AG04450 (cell line): ENCODE data around the gene PTK6. TPM values are rescaled to one million over a fixed set of nuclear protein-coding genes. Genes with fewer than 3 reads are reported as not detected.
A peak's percentile ranks its signal among the peaks of the same experiment; 100 is the strongest.
"Not testable (repeated sequence)": the region's sequence is repeated elsewhere in the genome, so short reads cannot be mapped to it uniquely, and the experiment has no call there.

Source experiments
- CTCF ChIA-PET: fragments of 300-600, 350-600 bp; formaldehyde crosslinking; extraction: SDS; loops from one replicate; lab custom pipeline; 2022; ENCODE audit warnings: antibody characterized with exemption, inconsistent platforms; lab: Charles Lee
- POLR2A ChIA-PET: fragments of 350-600 bp; formaldehyde crosslinking; extraction: SDS; loops from one replicate; lab custom pipeline; 2021; ENCODE audit warnings: antibody characterized with exemption, inconsistent platforms; lab: Yijun Ruan, JAX
- DNase-seq: peaks from one replicate; pipeline ENCODE4 v3.0.0-alpha.2; 2011; ENCODE audit warnings: low read depth, low spot score
- H3K27ac ChIP-seq: one replicate; pipeline ENCODE4 v1.5.1; 2012; ENCODE audit warnings: low read depth, low read length, control low read depth
- H3K27me3 ChIP-seq: one replicate; pipeline ENCODE4 v1.6.0; 2012; ENCODE audit warnings: low read length; ENCODE audit not compliant: control insufficient read depth, insufficient read depth
- H3K4me3 ChIP-seq: 2 replicates; pipeline ENCODE4 v1.5.1; 2011; ENCODE audit warnings: mild to moderate bottlenecking, low read depth, low read length, control low read depth
- H3K9me3 ChIP-seq: 2 replicates; pipeline ENCODE4 v1.5.1; 2012; ENCODE audit warnings: low read length; ENCODE audit not compliant: control insufficient read depth, insufficient read depth
- polyA plus RNA-seq: library from polyadenylated mRNA; depleted of rRNA; stranded (reverse); fragments of >200 nt; gene quantifications from 2 replicates; pipeline ENCODE4 v1.2.3, GENCODE V29; 2011
- TF ChIP-seq, protein P1 (sequence below): IDR thresholded peaks from 2 replicates; pipeline ENCODE4 v1.5.1; 2011; ENCODE audit warnings: low read depth, low read length, control low read depth, inconsistent platforms

PTK6 gene
- polyA plus RNA-seq, 1 experiment: 0.02 TPM

DNA sequence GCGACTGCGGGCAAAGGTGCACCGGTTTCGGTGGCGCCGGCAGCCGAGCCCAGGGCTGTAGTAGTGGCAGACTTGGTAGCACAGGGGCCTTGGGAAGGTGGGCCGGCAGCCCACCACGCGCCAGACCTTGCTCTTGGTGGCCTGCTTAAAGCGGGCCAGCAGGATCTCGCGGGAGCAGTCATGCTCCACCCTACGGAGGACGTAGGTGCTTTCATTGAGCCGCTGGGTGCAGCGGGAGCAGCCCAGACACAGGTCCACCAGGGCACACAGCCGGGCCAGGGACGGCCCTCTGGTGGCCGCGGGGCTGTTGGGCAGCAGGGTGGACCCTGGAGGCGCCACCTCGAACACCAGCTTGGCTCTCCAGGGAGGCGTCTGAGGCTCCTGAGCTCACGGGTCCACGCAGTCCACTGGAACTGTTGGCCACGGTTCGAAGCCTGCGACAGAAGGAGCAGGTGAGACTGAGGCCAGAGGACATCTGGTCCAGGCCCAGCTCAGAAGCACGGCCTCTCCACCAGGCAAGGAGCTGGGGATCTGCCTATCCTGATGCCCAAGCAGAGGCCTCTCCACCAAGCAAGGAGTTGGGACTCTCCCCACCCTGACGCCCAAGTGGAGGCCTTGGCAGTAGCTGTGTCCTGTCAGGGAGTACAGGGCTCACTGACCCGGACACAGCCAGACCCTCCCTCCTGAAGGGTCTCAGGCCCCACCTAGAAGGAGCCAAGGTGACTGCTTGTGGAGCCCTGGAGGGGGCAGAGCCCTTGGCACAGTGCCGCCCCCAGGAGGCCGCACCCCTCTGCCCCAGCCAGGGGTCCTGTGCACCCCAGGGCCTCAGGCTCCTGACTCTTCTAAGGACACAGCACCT is 35.8 kb upstream of the PTK6 start:
- DNase-seq: no peak
- Histone ChIP-seq H3K4me3 (peak overlapping the region; percentile 85), H3K27ac (no peak overlapping the region), H3K9me3 (no peaks in the 10 kb centered on the region; the same call in 1 of the 2 replicates), H3K27me3 (no peaks in the 10 kb centered on the region)
- POLR2A ChIA-PET: interaction anchor here (1.4 to 1.6 kb wide), 3 partner anchors 10 to 54 kb away, joined by 5 to 13 read pairs (median 5); partner anchors contain the start of genes GMEB2 and PPDPF
- TF ChIP-seq, protein P1, sequence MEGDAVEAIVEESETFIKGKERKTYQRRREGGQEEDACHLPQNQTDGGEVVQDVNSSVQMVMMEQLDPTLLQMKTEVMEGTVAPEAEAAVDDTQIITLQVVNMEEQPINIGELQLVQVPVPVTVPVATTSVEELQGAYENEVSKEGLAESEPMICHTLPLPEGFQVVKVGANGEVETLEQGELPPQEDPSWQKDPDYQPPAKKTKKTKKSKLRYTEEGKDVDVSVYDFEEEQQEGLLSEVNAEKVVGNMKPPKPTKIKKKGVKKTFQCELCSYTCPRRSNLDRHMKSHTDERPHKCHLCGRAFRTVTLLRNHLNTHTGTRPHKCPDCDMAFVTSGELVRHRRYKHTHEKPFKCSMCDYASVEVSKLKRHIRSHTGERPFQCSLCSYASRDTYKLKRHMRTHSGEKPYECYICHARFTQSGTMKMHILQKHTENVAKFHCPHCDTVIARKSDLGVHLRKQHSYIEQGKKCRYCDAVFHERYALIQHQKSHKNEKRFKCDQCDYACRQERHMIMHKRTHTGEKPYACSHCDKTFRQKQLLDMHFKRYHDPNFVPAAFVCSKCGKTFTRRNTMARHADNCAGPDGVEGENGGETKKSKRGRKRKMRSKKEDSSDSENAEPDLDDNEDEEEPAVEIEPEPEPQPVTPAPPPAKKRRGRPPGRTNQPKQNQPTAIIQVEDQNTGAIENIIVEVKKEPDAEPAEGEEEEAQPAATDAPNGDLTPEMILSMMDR: peak; percentile 18
- CTCF ChIA-PET: interaction anchor here (1.9 kb wide), 1 partner anchor 35 kb away, joined by 5 read pairs; the partner anchor contains the start of gene PTK6

DNA sequence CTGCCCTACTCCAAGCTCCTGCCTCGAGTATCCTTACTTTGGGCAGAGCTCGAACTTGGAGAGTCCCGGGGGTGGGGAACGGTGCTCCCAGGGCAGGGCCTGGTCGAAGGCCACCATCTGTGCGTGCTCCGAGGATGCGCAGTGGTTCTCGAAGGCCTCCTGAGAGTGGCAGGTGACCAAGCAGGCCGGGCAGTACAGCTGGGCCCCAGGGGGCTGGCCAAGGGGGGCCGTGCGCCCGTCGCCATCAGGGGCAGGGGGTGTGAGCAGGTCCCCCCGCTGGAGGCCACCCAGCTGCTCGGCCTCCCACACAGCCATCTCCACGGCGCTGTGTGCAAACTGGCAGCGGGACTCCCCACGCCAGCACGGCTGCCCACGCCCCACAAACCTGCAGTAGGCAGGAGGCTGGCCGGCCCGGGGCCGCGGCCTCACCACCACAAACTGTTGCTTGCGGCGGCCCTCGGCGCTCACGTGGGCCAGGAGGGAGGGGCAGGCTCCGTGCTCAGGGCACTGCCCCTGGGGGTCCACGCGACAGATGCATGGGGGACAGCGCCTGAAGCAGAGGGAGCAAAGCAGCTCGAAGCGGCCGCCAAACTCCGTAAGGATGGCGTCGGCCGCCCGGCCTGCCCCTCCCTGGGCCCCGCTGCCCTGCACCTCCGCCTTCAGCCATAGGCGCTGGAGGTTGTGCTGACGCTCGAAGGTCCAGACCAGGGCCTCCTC is 35.1 kb upstream of the PTK6 start:
- H3K4me3 ChIP-seq: no peak overlapping the region
- no peak for DNase-seq
- ChIA-PET POLR2A (no interaction called here), CTCF (interaction anchor here (1.9 kb wide), 1 partner anchor 34 kb away, joined by 5 read pairs; the partner anchor contains the start of gene PTK6)
- H3K27me3 ChIP-seq: no peaks in the 10 kb centered on the region
- H3K27ac ChIP-seq: no peak overlapping the region
- no peaks in the 10 kb centered on the region; the same call in 1 of the 2 replicates for H3K9me3 ChIP-seq
- TF ChIP-seq, protein P1: no peak

- H3K27me3 ChIP-seq, CTCF ChIA-PET, H3K27ac ChIP-seq, H3K4me3 ChIP-seq, H3K9me3 ChIP-seq, DNase-seq: not testable (repeated sequence)
- POLR2A ChIA-PET: interaction anchor here (0.7 kb wide), 1 partner anchor 110 kb away, joined by 4 read pairs; no protein-coding TSS in a partner anchor
Observed at GRCh38 chr20:63571087-63571478, 33.9 kb upstream of the PTK6 start.

DNA sequence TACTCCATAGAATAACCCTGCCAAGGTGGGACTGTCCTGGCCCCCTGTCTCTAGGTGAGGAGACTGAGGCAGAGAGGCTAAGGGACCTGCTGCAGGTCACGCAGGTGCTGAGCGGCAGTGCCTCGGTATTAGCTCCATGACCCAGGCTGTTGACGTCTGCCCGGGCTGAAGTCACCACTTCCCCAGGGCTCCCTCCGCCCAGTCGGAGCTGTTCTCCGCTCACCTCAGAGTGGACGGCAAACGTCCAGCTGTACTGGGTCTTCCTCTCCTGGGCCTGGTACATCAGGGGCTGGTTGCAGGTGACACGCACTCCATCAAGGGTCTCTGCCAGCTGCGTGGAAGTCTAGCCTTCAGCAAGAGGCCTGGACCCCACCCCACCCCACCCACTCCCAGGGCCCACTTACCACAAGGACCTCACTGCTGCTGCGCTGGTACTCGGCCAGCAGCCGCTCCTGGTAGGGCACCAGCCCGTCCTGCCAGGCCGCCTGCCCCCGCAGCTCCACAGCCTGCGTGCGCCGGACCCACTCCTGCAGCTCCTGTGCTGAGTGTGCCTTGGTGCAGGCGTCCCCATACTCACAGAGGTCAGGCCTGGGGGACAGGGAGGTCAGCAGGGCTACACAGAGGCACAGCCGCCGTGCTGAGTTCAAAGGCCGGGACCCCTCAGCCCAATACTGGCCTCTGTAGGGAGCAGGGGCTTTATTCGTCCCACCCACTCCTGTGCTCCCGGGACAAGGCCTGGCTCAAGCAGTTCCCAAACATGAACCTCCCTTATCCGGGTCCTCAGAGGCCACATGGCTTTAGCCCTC is 33.3 kb upstream of the PTK6 start:
- CTCF ChIA-PET: no interaction called here
- TF ChIP-seq, protein P1: no peak

More for the DNA sequence above, 33.3 kb upstream of the PTK6 start:
- no peaks in the 10 kb centered on the region for H3K27me3 ChIP-seq
- H3K9me3 ChIP-seq: no peaks in the 10 kb centered on the region; the same call in 1 of the 2 replicates
- DNase-seq: no peak
- H3K27ac ChIP-seq: no peak overlapping the region
- no peak overlapping the region for H3K4me3 ChIP-seq
- POLR2A ChIA-PET: no interaction called here
